NCI-H82 treated with DMSO at 0.1 percent for 48 hours (cell line): ENCODE measurements around the gene ZHX3.

ENCODE experiments used
- DNase-seq: peaks from one replicate; lab custom pipeline; 2025; ENCODE audit not compliant: unreplicated experiment; lab: John Stamatoyannopoulos, UW

Gene ZHX3

GRCh38 chr20:41353530-41353929 lies 36.0 kb upstream of the ZHX3 start:
- DNase-seq, result no peak

DNA sequence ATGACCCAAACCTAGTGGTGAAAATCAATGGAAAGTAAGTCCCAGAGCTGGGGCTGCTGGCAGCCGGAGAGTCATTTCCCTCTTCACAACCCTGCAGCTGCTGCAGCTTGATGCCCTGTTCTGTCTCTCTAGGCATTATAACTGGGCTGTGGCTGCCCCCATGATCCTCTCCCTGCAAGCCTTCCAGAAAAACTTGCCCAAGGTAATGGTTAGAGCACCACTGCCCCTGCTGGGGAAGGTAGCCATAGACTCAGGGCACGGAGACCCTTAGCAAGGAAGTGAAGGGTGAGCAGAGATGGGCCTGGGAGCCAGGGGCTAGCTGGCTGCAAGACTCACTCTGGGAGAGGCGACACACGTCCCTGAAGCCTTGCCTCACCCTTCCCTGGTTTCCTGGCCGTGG lies 35.1 kb upstream of the ZHX3 start:
- no peak for DNase-seq

DNA sequence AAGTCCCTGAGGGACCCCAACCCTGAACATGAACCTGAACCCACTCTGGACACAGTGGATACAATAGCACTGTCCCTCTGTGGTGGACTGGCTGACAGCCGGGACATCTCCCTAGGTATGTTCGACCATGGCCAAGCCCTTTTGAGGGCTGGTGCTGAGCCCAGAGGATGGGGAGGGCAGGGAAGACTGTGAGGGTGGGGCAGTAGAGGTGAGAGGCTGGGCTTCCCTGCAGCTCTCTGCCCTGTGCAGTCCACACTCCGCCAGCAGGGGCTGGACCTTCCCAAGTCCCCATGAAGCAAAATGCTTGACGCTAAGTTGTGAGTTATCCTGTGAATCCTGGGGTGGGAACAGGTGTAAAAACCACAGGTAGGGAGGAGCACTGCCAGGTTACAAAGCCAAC lies 34.6 kb upstream of the ZHX3 start:
- no peak for DNase-seq

DNA sequence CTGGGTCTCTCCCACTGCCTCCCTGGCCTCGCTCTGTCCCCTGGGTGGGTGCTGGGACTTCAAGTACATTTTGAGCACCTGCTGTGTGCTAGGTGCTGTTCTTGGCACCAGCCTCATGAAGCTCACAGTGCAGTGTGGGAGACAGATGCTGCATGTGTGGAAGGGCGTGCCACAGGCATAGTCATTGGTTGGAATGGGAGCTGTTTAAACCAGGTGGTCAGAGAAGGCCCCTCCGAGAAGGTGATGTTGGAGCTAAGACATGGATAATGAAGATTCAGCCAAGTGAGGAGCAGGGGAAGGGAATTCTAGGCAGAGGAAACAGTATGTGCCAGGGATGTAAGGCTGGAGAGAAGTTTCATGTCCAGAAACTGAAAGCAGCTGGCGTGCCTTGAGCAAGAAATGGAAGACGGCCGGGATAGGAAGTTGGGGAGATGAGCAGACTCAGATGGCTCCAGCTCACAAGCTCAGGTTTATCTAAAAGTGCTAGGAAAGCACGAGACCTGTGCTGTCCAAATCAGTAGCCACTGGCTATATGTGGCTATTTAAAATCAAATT lies 33.0 kb upstream of the ZHX3 start:
- DNase-seq, result no peak

GRCh38 chr20:41349943-41350342 lies 32.4 kb upstream of the ZHX3 start:
- no peak for DNase-seq

- no peak for DNase-seq
Measured at GRCh38 chr20:41349266-41349665, 31.7 kb upstream of the ZHX3 start.

GRCh38 chr20:41348430-41349172 lies 31.1 kb upstream of the ZHX3 start:
- DNase-seq, result no peak

DNA sequence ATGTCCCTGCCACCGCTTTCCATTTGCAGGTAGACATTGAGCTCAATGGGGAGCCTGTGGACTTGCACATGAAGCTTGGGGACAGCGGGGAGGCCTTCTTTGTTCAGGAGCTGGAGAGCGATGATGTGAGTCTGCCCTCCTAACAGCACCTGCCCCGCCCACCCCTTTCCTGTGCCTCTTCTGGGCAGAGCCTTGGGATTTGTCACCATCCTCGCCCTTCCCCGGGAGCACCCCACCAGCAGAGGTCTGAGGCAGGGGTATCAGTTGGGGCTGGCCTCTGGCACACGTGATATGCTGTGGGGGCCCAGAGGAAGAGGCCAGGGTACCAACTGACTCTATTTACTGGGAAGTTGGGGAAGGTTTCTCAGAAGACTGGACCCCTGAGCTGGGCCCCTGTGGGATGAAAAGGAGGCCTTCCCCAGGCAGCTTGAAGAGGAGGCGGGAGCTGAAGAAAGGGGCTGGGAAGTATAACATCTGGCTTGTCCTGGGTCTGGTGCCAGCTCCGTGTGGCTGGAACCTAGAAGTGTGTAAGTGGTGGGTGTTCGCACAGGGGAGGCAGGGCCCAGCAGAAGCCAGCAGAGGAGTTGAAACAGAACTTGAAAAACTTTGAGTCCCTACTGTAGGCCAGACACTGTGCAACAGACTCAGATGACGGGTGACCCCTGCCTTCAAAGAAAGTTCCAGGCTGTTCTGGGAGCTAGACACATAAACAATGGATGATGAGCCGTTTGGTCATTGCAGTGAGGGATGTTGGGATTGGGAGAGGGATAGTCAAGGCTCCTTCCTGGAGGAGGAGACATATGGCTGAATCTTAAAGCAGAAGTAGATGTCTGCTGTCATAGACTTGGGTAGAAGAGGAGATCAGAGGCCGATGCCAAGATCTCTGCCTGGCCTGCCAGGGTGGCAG lies 30.2 kb upstream of the ZHX3 start:
- no peak for DNase-seq

DNA sequence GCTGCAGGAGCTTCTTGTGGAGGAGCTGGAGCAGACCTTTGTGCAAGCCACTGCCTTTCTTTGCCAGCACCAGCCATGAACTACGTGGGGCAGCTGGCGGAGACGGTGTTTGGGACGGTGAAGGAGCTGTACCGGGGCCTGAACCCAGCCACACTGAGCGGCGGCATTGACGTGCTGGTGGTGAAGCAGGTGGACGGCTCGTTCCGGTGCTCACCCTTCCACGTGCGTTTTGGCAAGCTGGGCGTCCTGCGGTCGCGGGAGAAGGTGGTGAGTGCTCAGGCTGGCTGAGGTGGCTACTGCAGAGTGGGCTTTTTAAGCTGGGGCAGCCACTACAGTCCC lies 28.2 kb upstream of the ZHX3 start:
- DNase-seq, result no peak

- no peak for DNase-seq
Measured at GRCh38 chr20:41344938-41345728, 27.6 kb upstream of the ZHX3 start.

- DNase-seq, result no peak
Measured at GRCh38 chr20:41344477-41344876, 26.9 kb upstream of the ZHX3 start.

DNA sequence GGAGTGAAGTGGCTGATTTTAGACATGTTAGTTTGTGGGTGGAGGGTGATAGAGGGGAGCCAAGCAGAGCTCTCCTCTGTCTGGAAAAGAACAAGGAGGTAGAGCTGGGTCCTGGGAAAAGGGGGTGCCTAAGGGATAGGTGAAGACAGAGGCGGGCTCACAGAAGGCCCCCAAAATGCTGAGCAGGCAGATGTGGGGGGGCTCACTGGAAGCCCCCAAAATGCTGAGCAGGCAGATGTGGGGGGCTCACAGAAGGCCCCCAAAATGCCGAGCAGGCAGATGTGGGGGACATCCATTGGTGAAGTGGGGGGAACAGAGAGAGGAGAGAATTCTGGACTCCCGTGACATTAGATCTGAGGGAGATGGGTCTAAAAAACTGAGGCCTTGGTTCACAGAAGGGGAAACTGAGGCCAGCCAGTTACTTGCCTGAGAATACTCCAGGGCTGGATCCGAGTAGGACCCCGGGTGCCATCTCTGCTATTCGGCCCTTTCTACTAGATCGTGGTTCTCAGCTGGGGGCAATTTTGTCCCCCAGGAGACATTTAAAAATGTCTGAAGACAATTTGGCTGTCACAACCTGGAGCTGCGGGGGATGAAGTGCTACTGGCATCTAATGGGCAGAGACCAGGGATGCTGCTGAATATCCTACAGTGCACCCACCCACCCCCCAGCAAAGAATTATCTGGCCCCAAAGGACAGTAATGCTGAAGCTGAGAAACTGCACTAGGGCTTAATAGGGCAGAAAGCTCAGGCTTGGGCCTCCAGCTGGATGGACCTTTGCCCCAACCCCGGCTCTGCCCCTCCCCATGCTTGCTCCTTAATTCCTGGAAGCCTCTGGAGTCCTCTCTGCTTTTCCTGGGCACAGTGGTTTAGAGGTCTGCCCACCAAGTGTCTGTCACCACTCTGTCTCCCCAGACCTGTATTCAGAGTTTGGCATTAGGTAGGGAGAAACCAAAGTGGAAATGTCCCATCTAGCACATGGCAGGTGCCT lies 25.2 kb upstream of the ZHX3 start:
- no peak for DNase-seq

DNA sequence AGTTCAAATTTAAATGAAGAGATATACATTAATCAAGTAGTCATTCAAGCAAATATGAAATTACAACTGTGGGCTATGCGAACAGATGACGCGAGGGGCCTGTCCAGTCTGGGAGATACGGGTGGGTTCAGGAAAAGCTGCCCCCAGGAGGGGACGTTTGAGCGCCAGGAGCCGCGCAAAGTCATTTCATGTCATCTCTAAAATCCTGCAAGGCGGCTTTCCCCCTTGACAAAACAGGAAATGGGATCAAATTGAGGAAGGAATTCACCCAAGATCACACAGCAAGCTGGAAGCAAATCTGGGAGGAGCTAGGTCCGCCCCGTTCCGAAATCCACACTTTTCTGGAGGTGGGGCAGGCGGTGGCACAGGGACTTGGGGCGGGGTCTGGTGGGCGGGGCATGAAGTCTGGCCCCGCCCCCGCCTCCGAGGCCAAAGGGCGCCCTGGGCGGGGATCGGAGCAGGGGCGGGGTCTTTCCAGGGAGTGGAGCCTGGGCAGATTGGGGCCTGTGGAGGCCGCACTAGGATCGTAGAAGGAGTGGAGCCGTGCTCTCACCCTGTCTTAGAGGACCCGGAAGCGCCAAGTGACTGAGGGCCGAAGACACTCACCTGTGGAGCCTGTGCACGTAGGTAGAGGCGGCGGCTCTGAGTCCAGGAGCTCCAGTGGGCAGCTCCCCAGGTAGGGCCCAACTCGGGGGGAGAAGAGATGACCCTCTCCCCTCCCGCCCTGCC lies 23.0 kb upstream of the ZHX3 start, which contains the start of gene LPIN3:
Gene LPIN3 (plus strand): TSS at position 495 of the 729 bp plus-strand sequence. CDS start 4,983 bp downstream, outside the sequence.
- DNase-seq, result peak; percentile 64

DNA sequence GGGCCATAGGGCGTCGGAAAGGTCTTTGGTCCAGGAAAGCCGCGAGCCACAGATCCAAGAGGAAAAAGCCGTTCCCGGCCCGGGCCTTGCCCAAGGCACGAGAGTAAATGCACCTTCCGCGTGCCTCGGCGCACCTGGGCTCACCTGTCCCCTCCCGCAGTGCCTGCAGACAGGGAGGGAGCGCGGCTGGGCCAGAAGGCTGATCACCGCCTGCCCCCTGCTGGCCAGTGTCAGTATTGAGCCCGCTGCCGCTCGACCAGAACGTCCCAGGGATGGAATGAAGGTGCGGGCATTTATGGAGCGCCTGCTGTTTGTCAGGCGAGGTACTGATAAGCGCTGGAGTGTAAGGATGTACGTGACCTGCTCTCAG lies 22.4 kb upstream of the ZHX3 start:
- peak; percentile 26 for DNase-seq

- DNase-seq, result no peak
Measured at GRCh38 chr20:41336711-41337492, 19.4 kb upstream of the ZHX3 start.

- no peak for DNase-seq
Measured at GRCh38 chr20:41335591-41335990, 18.1 kb upstream of the ZHX3 start.

DNA sequence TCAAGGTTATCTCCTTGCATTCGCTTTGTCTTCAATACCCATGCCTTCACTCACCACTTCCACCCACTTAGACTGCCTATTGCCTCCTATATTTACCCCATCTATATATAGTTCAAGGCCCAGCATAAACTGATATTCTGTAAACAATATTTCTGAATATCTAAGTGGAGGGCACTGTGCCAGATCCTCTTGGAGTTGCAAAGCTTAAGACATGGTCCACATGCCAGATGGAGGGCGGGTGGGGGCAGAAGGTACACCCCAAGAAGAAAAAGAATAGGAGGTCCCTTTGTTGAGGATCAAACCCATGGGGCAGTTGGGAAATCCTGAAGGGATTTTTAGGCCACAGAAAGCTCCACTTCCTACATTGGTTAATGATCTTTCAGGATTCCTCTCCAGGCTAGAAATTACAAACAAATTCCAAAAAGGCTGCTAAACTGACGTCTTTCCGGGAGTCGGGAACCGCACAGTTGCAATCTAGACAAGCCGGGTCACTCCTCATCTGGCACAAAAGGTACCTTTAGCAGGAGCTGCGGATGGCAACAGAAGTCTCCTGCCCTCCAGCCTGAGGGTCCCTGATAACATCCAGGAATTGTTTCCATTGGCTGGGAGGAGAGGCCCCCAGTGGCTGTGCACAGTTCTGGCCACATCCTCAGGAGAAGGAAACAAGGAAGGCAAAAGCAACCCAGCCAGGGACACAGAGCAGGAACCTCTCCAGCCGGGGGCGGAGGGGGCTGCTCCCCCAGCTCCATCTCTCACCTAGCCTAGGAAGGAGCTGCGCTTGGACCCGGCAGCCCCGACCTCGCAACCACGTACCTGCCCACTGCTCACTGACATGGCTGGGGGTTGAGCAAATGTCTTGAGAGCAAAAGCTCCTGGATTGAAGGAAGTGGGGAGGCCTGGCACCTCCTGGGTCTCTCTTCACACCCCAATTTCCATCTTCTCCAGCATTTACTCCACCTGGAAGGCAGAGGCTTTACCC lies 17.2 kb upstream of the ZHX3 start:
- DNase-seq, result no peak
